IMR-90 (cell line): ENCODE measurements around the gene PPP2R5E. TPM values are rescaled to one million over a fixed set of nuclear protein-coding genes. Genes with fewer than 3 reads are reported as not detected.

Source experiments
- ATAC-seq: fragments of 200-7000 bp; cut with Tn5 transposase; 2 replicates; pipeline ENCODE4 v1.9.1; 2020; ENCODE audit warnings: low read depth, mild to moderate bottlenecking, moderate library complexity
- BruUV-seq: library from RNA; stranded (reverse); fragments of 400-500 nt; replicated peaks from 2 replicates; lab custom pipeline; 2021; lab: Mats Ljungman, UMichigan
- CTCF ChIA-PET: fragments of 300-600 bp; formaldehyde crosslinking; extraction: SDS; loops from one replicate; lab custom pipeline; 2021; ENCODE audit warnings: antibody characterized with exemption; lab: Yijun Ruan, JAX
- POLR2A ChIA-PET: fragments of 300-600 bp; sonication (Branson Sonifier 250); formaldehyde crosslinking; loops from one replicate; lab custom pipeline; 2022; ENCODE audit warnings: antibody characterized with exemption; ENCODE audit not compliant: unreplicated experiment; lab: Charles Lee
- DNase-seq: peaks from one replicate; pipeline ENCODE4 v3.0.0; 2013
- H2AFZ ChIP-seq: replicated peaks from 2 replicates; pipeline ENCODE3; 2013; ENCODE audit warnings: low read length, mild to moderate bottlenecking; ENCODE audit not compliant: poor library complexity
- H2AK5ac ChIP-seq: 2 replicates; pipeline ENCODE4 v1.6.1; 2013; ENCODE audit warnings: low read depth, low read length, inconsistent platforms
- H2AK9ac ChIP-seq: replicated peaks from 2 replicates; pipeline ENCODE3; 2013; ENCODE audit warnings: mild to moderate bottlenecking, low read depth, low read length, moderate library complexity; ENCODE audit not compliant: poor library complexity
- H2BK120ac ChIP-seq: 2 replicates; pipeline ENCODE4 v1.6.1; 2013; ENCODE audit warnings: low read depth, low read length, inconsistent platforms
- H2BK15ac ChIP-seq: 3 replicates; pipeline ENCODE4 v1.6.1; 2013; ENCODE audit warnings: low read depth, low read length, inconsistent platforms
- H2BK20ac ChIP-seq: 2 replicates; pipeline ENCODE4 v1.6.1; 2013; ENCODE audit warnings: low read depth, mild to moderate bottlenecking, inconsistent platforms, low read length, moderate library complexity
- H2BK5ac ChIP-seq: 2 replicates; pipeline ENCODE4 v1.6.1; 2013; ENCODE audit warnings: mild to moderate bottlenecking, low read depth, low read length, inconsistent platforms; ENCODE audit not compliant: poor library complexity, severe bottlenecking
- H3K14ac ChIP-seq: replicated peaks from 2 replicates; pipeline ENCODE4 v1.6.1; 2013; ENCODE audit warnings: low read depth, low read length, inconsistent platforms
- H3K18ac ChIP-seq: 2 replicates; pipeline ENCODE4 v1.6.1; 2013; ENCODE audit warnings: low read depth, low read length, control low read depth
- H3K23ac ChIP-seq: 2 replicates; pipeline ENCODE4 v1.6.1; 2013; ENCODE audit warnings: low read depth, low read length, inconsistent platforms
- H3K27ac ChIP-seq: 2 replicates; pipeline ENCODE4 v1.5.1; 2013; ENCODE audit warnings: mild to moderate bottlenecking, control low read depth, low read length; ENCODE audit not compliant: insufficient read depth
- H3K27me3 ChIP-seq: 2 replicates; pipeline ENCODE4 v1.6.1; 2013; ENCODE audit warnings: low read length; ENCODE audit not compliant: control insufficient read depth, insufficient read depth
- H3K36me3 ChIP-seq: 2 replicates; pipeline ENCODE4 v1.6.1; 2013; ENCODE audit warnings: low read length, mixed read lengths; ENCODE audit not compliant: control insufficient read depth, insufficient read depth
- H3K4ac ChIP-seq: 2 replicates; pipeline ENCODE4 v1.6.1; 2013; ENCODE audit warnings: low read depth, low read length, inconsistent platforms
- H3K4me1 ChIP-seq: 2 replicates; pipeline ENCODE4 v1.6.1; 2013; ENCODE audit warnings: low read length, mixed read lengths; ENCODE audit not compliant: control insufficient read depth, insufficient read depth
- H3K4me2 ChIP-seq: 2 replicates; pipeline ENCODE4 v1.6.1; 2013; ENCODE audit warnings: low read depth, mild to moderate bottlenecking, control low read depth, low read length, moderate library complexity
- H3K4me3 ChIP-seq: 2 replicates; pipeline ENCODE4 v1.5.1; 2013; ENCODE audit warnings: low read depth, mild to moderate bottlenecking, control low read depth, low read length, moderate library complexity; ENCODE audit not compliant: insufficient read depth
- H3K56ac ChIP-seq: 2 replicates; pipeline ENCODE4 v1.6.1; 2013; ENCODE audit warnings: low read length, inconsistent platforms; ENCODE audit not compliant: insufficient read depth; ENCODE audit errors: extremely low read depth
- H3K79me1 ChIP-seq, 2 experiments: 2 replicates each; pipeline ENCODE4 v1.6.1; 2013; ENCODE audit warnings: low read length in 2 of 2, inconsistent platforms in 1 of 2, low read depth in 1 of 2
- H3K9ac ChIP-seq: 2 replicates; pipeline ENCODE4 v1.6.1; 2013; ENCODE audit warnings: low read depth, low read length, control low read depth
- H3K9me1 ChIP-seq: 2 replicates; pipeline ENCODE4 v1.6.1; 2013; ENCODE audit warnings: low read length, inconsistent platforms; ENCODE audit not compliant: insufficient read depth
- H3K9me3 ChIP-seq: 2 replicates; pipeline ENCODE4 v1.6.1; 2013; ENCODE audit warnings: low read length; ENCODE audit not compliant: control insufficient read depth, insufficient read depth
- H4K20me1 ChIP-seq: 2 replicates; pipeline ENCODE4 v1.6.1; 2013; ENCODE audit warnings: low read length, inconsistent platforms; ENCODE audit not compliant: insufficient read depth
- H4K5ac ChIP-seq: 2 replicates; pipeline ENCODE4 v1.6.1; 2013; ENCODE audit warnings: mild to moderate bottlenecking, low read depth, low read length, control low read depth
- H4K8ac ChIP-seq, 2 experiments: 2 replicates each; pipeline ENCODE4 v1.6.1; 2013; ENCODE audit warnings: low read depth in 2 of 2, low read length in 2 of 2, control low read depth in 1 of 2, inconsistent platforms in 1 of 2
- H4K91ac ChIP-seq: 2 replicates; pipeline ENCODE4 v1.6.1; 2013; ENCODE audit warnings: low read depth, low read length, inconsistent platforms; ENCODE audit not compliant: insufficient read depth
- CEBPB ChIP-seq: IDR thresholded peaks from 2 replicates; pipeline ENCODE4 v1.6.1; 2012; ENCODE audit warnings: low read depth, low read length, improper control_type of control experiment
- MAFK ChIP-seq: IDR thresholded peaks from 2 replicates; pipeline ENCODE4 v1.6.1; 2012; ENCODE audit warnings: low read depth, low read length, improper control_type of control experiment
- NFE2L2 ChIP-seq: fragments of 150-350 bp; IDR thresholded peaks from 2 replicates; pipeline ENCODE4 v1.6.1; 2016; ENCODE audit warnings: low read depth, mild to moderate bottlenecking, low read length
- POLR2A ChIP-seq: IDR thresholded peaks from 2 replicates; pipeline ENCODE4 v1.6.1; 2012; ENCODE audit warnings: mild to moderate bottlenecking, low read depth, low read length
- RAD21 ChIP-seq: IDR thresholded peaks from 2 replicates; pipeline ENCODE4 v1.6.1; 2012; ENCODE audit warnings: low read length, improper control_type of control experiment
- RCOR1 ChIP-seq: IDR thresholded peaks from 2 replicates; pipeline ENCODE4 v1.6.1; 2012; ENCODE audit warnings: mild to moderate bottlenecking, low read length, improper control_type of control experiment; ENCODE audit not compliant: insufficient replicate concordance
- RFX5 ChIP-seq: IDR thresholded peaks from 2 replicates; pipeline ENCODE4 v1.8.0; 2012; ENCODE audit warnings: low read depth, mild to moderate bottlenecking, low read length, moderate library complexity
- WGBS, 2 experiments: methylation state at CpG; one replicate each; pipeline versions ENCODE4 v1.1.5 to v1.1.7; 2013; ENCODE audit warnings: missing lambda C conversion rate in 2 of 2; ENCODE audit not compliant: insufficient read length in 1 of 2; ENCODE audit errors: extremely low coverage in 2 of 2; 5-methylcytosine and 5-hydroxymethylcytosine counted together
- dilution Hi-C: fragments of 300-500 bp; cut with HindIII; formaldehyde crosslinking; loops from one replicate; pipeline ENCODE4 v1.14.3; 2018; ENCODE audit warnings: low sequenced_read_pairs; ENCODE audit not compliant: unreplicated experiment
- in situ Hi-C: fragments of 300-500 bp; cut with MboI; formaldehyde crosslinking; loops from 3 replicates; pipeline ENCODE4 v1.14.3; 2019; ENCODE audit warnings: low sequenced_read_pairs, inconsistent platforms, mixed read lengths
- intact Hi-C: fragments of 100-400 bp; cut with micrococcal nuclease; formaldehyde crosslinking; loops from 2 replicates; pipeline ENCODE4 v1.10.0; 2022
- polyA plus RNA-seq, 3 experiments: library from polyadenylated mRNA; depleted of rRNA; stranded (reverse); fragments of >200 nt; gene quantifications; 2 replicates each; pipeline ENCODE4 v1.2.3, GENCODE V29; 2012; ENCODE audit warnings: low replicate concordance in 1 of 3
- total RNA-seq: library from RNA; depleted of rRNA; stranded (reverse); fragments of >200 nt; gene quantifications from 2 replicates; pipeline ENCODE4 v1.2.3, GENCODE V29; 2012
- TF ChIP-seq, protein P1 (sequence below): conservative IDR thresholded peaks from 2 replicates; pipeline ENCODE4 v1.5.1; 2012; ENCODE audit warnings: mild to moderate bottlenecking, low read depth, low read length, improper control_type of control experiment

The PPP2R5E gene
- total and polyA plus RNA-seq, 2 of the 4 experiments (the other 2 are of a cell fraction): 9.7 to 12.2 TPM

DNA sequence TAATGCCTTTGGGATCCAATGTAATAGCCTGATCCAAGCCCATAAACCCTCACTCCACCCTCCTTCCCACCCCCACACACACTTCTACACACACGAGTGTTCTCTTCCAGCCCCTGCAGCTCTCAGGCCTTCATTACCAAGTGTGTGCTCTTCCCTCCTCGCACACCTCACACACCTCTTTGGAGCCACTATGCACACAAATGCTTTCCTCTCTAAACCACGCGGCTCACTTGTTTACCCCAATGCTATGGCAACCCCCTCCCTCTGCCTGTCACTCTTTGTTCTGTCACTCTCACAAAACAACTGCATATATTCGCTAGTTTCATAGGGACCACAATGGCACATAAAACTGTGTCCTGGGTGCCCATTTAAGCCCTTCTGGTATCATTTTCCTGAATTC, 35.1 kb downstream of the PPP2R5E start:
- Histone ChIP-seq H3K4ac (no peak overlapping the region), H3K9ac (no peak overlapping the region), H3K9me1 (peaks cover 16% of the 10 kb centered on the region), H4K8ac (no peak overlapping the region), H3K27me3 (no peaks in the 10 kb centered on the region), H2BK15ac (no peak overlapping the region), H3K23ac (no peak overlapping the region), H2AK9ac (no peak overlapping the region), H3K18ac (no peak overlapping the region), H2BK20ac (no peak overlapping the region), H3K27ac (no peak overlapping the region), H3K36me3 (peaks cover 4% of the 10 kb centered on the region; the same call in 1 of the 2 replicates), H2BK5ac (no peak overlapping the region), H2BK120ac (no peak overlapping the region), H3K14ac (no peak overlapping the region), H3K56ac (no peak overlapping the region), H3K4me2 (no peak overlapping the region), H3K79me1 (peaks cover 40 to 72% of the 10 kb centered on the region in 2 experiments), H3K4me1 (peaks cover 10% of the 10 kb centered on the region), H4K20me1 (peaks cover 59% of the 10 kb centered on the region), H4K91ac (no peak overlapping the region), H2AFZ (no peak overlapping the region), H4K5ac (no peak overlapping the region), H3K4me3 (no peak overlapping the region), H2AK5ac (no peak overlapping the region), H3K9me3 (no peaks in the 10 kb centered on the region; the same call in 1 of the 2 replicates)
- DNase-seq: no peak
- ChIA-PET CTCF (no interaction called here), POLR2A (interaction anchor here (0.7 kb wide), 1 partner anchor 118 kb away, joined by 3 read pairs; no protein-coding TSS in a partner anchor)
- no TSS peak for BruUV-seq
- intact Hi-C loops: no loop called here
- dilution Hi-C loops: no loop called here
- in situ Hi-C loops: no loop called here
- ATAC-seq: no peak
- TF ChIP-seq RAD21: no peak
- no peak for TF ChIP-seq CEBPB
- TF ChIP-seq POLR2A: no peak
- TF ChIP-seq NFE2L2: no peak
- no peak for TF ChIP-seq MAFK
- TF ChIP-seq, protein P1, sequence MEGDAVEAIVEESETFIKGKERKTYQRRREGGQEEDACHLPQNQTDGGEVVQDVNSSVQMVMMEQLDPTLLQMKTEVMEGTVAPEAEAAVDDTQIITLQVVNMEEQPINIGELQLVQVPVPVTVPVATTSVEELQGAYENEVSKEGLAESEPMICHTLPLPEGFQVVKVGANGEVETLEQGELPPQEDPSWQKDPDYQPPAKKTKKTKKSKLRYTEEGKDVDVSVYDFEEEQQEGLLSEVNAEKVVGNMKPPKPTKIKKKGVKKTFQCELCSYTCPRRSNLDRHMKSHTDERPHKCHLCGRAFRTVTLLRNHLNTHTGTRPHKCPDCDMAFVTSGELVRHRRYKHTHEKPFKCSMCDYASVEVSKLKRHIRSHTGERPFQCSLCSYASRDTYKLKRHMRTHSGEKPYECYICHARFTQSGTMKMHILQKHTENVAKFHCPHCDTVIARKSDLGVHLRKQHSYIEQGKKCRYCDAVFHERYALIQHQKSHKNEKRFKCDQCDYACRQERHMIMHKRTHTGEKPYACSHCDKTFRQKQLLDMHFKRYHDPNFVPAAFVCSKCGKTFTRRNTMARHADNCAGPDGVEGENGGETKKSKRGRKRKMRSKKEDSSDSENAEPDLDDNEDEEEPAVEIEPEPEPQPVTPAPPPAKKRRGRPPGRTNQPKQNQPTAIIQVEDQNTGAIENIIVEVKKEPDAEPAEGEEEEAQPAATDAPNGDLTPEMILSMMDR: no peak
- TF ChIP-seq RCOR1: no peak
- no peak for TF ChIP-seq RFX5
- 86% methylated on average over 4 of the region's 5 CpGs; no CpG with 5 or more reads in 1 of the 2 experiments for WGBS, 2 experiments
